EL (cell line): ENCODE results near the gene CTNNBL1.
A peak's percentile ranks its signal among the peaks of the same experiment; 100 is the strongest.
"Not testable (repeated sequence)": the region's sequence is repeated elsewhere in the genome, so short reads cannot be mapped to it uniquely, and the experiment has no call there.

Experiments
- DNase-seq: peaks from one replicate; pipeline ENCODE4 v3.0.0-alpha.2; 2016

The CTNNBL1 gene

GRCh38 chr20:37693635-37694626 is at the start of gene CTNNBL1:
CTNNBL1 (plus strand) TSS chr20:37694030; CDS start chr20:37694123, 93 bp downstream.
- peak; percentile 98 for DNase-seq

- DNase-seq, result no peak
Measured at GRCh38 chr20:37644605-37645004, 49.2 kb upstream of the CTNNBL1 start.

- no peak for DNase-seq
Measured at GRCh38 chr20:37647946-37648345, 45.9 kb upstream of the CTNNBL1 start.

- DNase-seq, result peak; percentile 10
Measured at GRCh38 chr20:37649017-37649416, 44.8 kb upstream of the CTNNBL1 start.

GRCh38 chr20:37649676-37650370 is 44.0 kb upstream of the CTNNBL1 start:
- no peak for DNase-seq

GRCh38 chr20:37650661-37651060 is 43.2 kb upstream of the CTNNBL1 start:
- no peak for DNase-seq

- peak; percentile 44 for DNase-seq
Measured at GRCh38 chr20:37651932-37652331, 41.9 kb upstream of the CTNNBL1 start.

- no peak for DNase-seq
Measured at GRCh38 chr20:37656945-37657344, 36.9 kb upstream of the CTNNBL1 start.

GRCh38 chr20:37657924-37658804 is 35.7 kb upstream of the CTNNBL1 start:
- DNase-seq, result no peak

GRCh38 chr20:37661519-37661918 is 32.3 kb upstream of the CTNNBL1 start:
- DNase-seq, result no peak

- no peak for DNase-seq
Measured at GRCh38 chr20:37662308-37662707, 31.5 kb upstream of the CTNNBL1 start.

- not testable (repeated sequence) for DNase-seq
Measured at GRCh38 chr20:37664595-37664994, 29.2 kb upstream of the CTNNBL1 start.

- no peak for DNase-seq
Measured at GRCh38 chr20:37668166-37668565, 25.7 kb upstream of the CTNNBL1 start.

GRCh38 chr20:37669062-37669772 is 24.6 kb upstream of the CTNNBL1 start:
- peak; percentile 62 for DNase-seq

GRCh38 chr20:37669773-37670236 is 24.0 kb upstream of the CTNNBL1 start:
- no peak for DNase-seq

- peak; percentile 55 for DNase-seq
Measured at GRCh38 chr20:37670351-37670791, 23.5 kb upstream of the CTNNBL1 start.

GRCh38 chr20:37672143-37672542 is 21.7 kb upstream of the CTNNBL1 start:
- DNase-seq, result no peak

- no peak for DNase-seq
Measured at GRCh38 chr20:37673444-37673843, 20.4 kb upstream of the CTNNBL1 start.

- no peak for DNase-seq
Measured at GRCh38 chr20:37676440-37676839, 17.4 kb upstream of the CTNNBL1 start.

- no peak for DNase-seq
Measured at GRCh38 chr20:37677969-37678861, 15.6 kb upstream of the CTNNBL1 start.

GRCh38 chr20:37679751-37680150 is 14.1 kb upstream of the CTNNBL1 start:
- not testable (repeated sequence) for DNase-seq
